ENCODE measurements around the gene CCNF. TPM values are rescaled to one million over a fixed set of nuclear protein-coding genes. Genes with fewer than 3 reads are reported as not detected.

Gene CCNF
- total RNA-seq, 1 experiment from 2014 or later = 76.1 TPM

DNA sequence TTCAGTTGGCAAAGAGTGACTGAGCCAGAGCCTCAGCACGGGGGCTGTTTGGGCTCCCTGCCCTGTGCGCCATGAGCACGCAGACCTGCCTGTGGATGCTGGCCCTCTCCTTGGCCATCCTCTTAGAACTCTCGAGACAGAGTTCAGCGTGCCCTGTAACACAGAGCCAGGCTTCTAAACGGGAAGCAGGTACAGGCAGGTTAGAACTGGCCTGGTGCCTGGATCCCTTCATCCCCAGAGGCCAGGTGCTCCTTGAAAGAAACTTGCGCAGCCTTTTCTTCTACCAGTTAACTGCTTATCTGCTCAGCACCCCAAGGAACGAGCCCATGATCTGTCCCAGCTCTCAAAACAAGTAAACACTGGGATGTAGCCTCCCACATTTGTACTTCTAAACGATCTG lies 6.9 kb downstream of the CCNF start:
- TF ChIP-seq, protein P1, sequence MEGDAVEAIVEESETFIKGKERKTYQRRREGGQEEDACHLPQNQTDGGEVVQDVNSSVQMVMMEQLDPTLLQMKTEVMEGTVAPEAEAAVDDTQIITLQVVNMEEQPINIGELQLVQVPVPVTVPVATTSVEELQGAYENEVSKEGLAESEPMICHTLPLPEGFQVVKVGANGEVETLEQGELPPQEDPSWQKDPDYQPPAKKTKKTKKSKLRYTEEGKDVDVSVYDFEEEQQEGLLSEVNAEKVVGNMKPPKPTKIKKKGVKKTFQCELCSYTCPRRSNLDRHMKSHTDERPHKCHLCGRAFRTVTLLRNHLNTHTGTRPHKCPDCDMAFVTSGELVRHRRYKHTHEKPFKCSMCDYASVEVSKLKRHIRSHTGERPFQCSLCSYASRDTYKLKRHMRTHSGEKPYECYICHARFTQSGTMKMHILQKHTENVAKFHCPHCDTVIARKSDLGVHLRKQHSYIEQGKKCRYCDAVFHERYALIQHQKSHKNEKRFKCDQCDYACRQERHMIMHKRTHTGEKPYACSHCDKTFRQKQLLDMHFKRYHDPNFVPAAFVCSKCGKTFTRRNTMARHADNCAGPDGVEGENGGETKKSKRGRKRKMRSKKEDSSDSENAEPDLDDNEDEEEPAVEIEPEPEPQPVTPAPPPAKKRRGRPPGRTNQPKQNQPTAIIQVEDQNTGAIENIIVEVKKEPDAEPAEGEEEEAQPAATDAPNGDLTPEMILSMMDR (conservative IDR thresholded peaks at IDR 0.05; ENCODE audit: low read depth, low read length) = no peak
- TF ChIP-seq EZH2 (IDR thresholded peaks at IDR 0.05; ENCODE audit: borderline replicate concordance, low read depth, low read length, poor library complexity, severe bottlenecking) = no peak
- Histone ChIP-seq H3K27ac (ENCODE audit: low read depth, low read length, poor library complexity, severe bottlenecking) (no peak overlapping the region), H3K27me3 (replicated peaks; ENCODE audit: insufficient read depth, low read depth, low read length, poor library complexity) (no peaks in the 10 kb centered on the region), H3K4me1 (ENCODE audit: insufficient read depth, low read length, poor library complexity, severe bottlenecking) (peaks cover 3% of the 10 kb centered on the region), H3K36me3 (ENCODE audit: insufficient read depth, low read length, poor library complexity, severe bottlenecking) (peaks cover 88% of the 10 kb centered on the region), H3K9me3 (ENCODE audit: low read depth, low read length, poor library complexity, severe bottlenecking) (no peaks in the 10 kb centered on the region), H3K4me3 (ENCODE audit: low read depth, low read length, poor library complexity, severe bottlenecking) (no peak overlapping the region)
- CTCF ChIA-PET = no interaction called here
- DNase-seq (ENCODE audit: low spot score) = no peak
- POLR2A ChIA-PET (ENCODE audit: low non-redundant PET) = no interaction called here
- intact Hi-C loops (cut with micrococcal nuclease; ENCODE audit: unreplicated experiment) = no loop called here
- BruUV-seq (replicated peaks) = no TSS peak

DNA sequence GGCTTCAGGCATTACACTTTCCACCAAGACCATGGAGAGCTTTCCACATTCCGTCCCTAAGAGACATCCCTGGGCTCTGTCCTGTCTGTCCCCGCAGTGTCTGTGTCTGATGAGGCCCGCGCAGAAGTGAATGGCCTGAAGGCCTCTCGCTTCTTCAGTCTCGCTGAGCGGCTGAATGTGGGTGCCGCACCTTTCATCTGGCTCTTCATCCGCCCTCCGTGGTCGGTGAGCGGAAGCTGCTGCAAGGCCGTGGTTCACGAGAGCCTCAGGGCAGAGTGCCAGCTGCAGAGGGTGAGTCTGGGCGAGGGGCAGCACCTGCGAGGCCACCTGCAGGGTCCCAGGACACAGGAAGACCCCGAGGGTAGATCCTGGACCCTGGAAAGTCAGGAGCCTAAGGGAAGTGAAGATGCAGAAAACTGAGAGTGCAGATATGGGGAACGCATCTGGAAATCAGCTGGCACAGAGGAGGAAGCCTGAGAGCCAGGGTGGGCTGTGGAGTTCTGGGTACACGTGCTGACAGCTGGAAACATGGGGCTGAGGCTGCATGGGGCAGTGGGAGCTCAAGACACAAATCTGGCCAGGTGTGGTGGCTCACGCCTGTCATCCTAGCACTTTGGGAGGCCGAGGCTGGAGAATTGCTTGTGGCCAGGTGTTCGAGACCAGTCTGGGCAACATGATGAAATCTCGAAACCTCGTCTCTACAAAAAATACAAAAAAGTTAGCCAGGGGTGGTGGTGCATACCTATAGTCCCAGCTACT lies 8.0 kb downstream of the CCNF start:
- no peak overlapping the region for H3K4me3 ChIP-seq (ENCODE audit: low read depth, low read length, poor library complexity, severe bottlenecking)
- POLR2A ChIA-PET (ENCODE audit: low non-redundant PET) = no interaction called here
- no peaks in the 10 kb centered on the region for H3K9me3 ChIP-seq (ENCODE audit: low read depth, low read length, poor library complexity, severe bottlenecking)
- CTCF ChIA-PET = no interaction called here
- H3K36me3 ChIP-seq (ENCODE audit: insufficient read depth, low read length, poor library complexity, severe bottlenecking) = peaks cover 82% of the 10 kb centered on the region
- intact Hi-C loops (cut with micrococcal nuclease; ENCODE audit: unreplicated experiment) = no loop called here
- no peaks in the 10 kb centered on the region for H3K27me3 ChIP-seq (replicated peaks; ENCODE audit: insufficient read depth, low read depth, low read length, poor library complexity)
- BruUV-seq (replicated peaks) = no TSS peak
- H3K27ac ChIP-seq (ENCODE audit: low read depth, low read length, poor library complexity, severe bottlenecking) = no peak overlapping the region
- TF ChIP-seq EZH2 (IDR thresholded peaks at IDR 0.05; ENCODE audit: borderline replicate concordance, low read depth, low read length, poor library complexity, severe bottlenecking) = no peak
- TF ChIP-seq, protein P1 (conservative IDR thresholded peaks at IDR 0.05; ENCODE audit: low read depth, low read length) = no peak
- no peaks in the 10 kb centered on the region for H3K4me1 ChIP-seq (ENCODE audit: insufficient read depth, low read length, poor library complexity, severe bottlenecking)
- DNase-seq (ENCODE audit: low spot score) = no peak

DNA sequence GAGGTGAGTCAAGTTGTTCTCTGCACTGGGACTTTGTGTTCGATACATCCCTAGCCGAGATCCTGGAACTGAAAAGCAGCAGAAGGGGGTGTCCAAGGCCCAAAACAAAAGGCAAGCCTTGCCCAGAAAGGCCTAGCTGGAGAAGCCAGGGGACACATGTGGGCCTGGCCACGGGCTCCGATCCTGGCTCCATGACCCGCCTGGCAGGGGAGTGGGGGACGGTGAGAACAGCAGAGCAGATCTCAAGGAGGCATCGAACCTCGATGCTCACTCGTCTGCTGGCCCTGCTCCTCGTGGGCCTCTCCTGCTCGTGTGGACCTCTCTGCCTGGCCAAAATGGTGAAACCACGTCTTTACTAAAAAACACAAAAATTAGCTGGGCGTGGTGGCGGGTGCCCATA lies 8.9 kb downstream of the CCNF start:
- Histone ChIP-seq H3K36me3 (ENCODE audit: insufficient read depth, low read length, poor library complexity, severe bottlenecking) (peaks cover 74% of the 10 kb centered on the region), H3K4me1 (ENCODE audit: insufficient read depth, low read length, poor library complexity, severe bottlenecking) (no peaks in the 10 kb centered on the region), H3K27me3 (replicated peaks; ENCODE audit: insufficient read depth, low read depth, low read length, poor library complexity) (no peaks in the 10 kb centered on the region), H3K9me3 (ENCODE audit: low read depth, low read length, poor library complexity, severe bottlenecking) (no peaks in the 10 kb centered on the region), H3K27ac (ENCODE audit: low read depth, low read length, poor library complexity, severe bottlenecking) (no peak overlapping the region), H3K4me3 (ENCODE audit: low read depth, low read length, poor library complexity, severe bottlenecking) (no peak overlapping the region)
- ChIA-PET POLR2A (ENCODE audit: low non-redundant PET) (no interaction called here), CTCF (no interaction called here)
- intact Hi-C loops (cut with micrococcal nuclease; ENCODE audit: unreplicated experiment) = no loop called here
- TF ChIP-seq, protein P1 (conservative IDR thresholded peaks at IDR 0.05; ENCODE audit: low read depth, low read length) = no peak
- TF ChIP-seq EZH2 (IDR thresholded peaks at IDR 0.05; ENCODE audit: borderline replicate concordance, low read depth, low read length, poor library complexity, severe bottlenecking) = no peak
- DNase-seq (ENCODE audit: low spot score) = no peak
- no TSS peak for BruUV-seq (replicated peaks)

Measured in A673 (cell line).